Skeletal muscle cell (primary cell): ENCODE results near the gene WWOX.

Source experiments
- DNase-seq: peaks from one replicate; pipeline ENCODE4 v3.0.0-alpha.2; 2010; ENCODE audit warnings: low read depth
- H3K4me3 ChIP-seq: 2 replicates; pipeline ENCODE4 v1.5.1; 2011; ENCODE audit warnings: low read depth, mild to moderate bottlenecking, control low read depth, low read length, moderate library complexity

Gene WWOX

GRCh38 chr16:78285437-78285922 is 186.0 kb downstream of the WWOX start:
- no peak for DNase-seq
- H3K4me3 ChIP-seq = no peak overlapping the region

DNA sequence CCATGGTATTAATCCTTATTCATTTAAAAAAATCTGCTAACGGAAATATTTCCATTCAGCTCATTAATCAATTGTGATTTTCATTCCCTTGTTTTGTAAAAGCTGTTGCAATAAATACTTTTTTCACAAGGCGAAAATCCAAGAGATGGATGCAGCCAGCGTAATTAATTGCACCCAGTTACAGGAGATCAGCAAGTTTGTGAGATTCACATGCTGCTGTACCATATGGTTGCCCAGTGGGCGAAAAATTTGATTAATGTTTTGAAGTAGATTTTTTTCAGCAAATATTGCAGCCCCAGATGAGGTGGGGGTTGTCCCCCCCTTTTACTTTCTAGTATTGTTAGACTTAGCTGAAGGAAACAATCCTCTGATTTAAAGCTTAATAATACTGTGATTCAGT is 186.6 kb downstream of the WWOX start:
- no peak overlapping the region for H3K4me3 ChIP-seq
- no peak for DNase-seq

DNA sequence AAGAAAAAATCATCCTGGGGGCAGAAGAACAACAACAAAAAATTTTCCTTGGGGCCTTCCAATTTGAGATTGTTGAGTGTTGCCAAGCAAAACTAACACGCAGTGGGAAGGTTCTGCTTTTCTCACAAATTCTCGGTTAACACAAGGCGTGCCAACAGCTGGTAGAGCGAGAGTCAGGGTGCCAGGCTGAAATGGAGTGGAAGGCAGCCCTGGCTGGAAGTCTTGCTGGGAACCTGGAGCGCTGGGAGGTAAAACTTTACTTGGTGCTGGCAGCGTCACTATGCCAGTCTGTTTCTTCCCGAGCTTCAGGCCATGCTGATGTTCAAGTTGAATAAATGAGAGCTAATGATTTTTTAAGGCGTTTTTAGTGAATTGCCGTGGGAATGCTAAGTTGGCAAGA is 189.4 kb downstream of the WWOX start:
- no peak overlapping the region for H3K4me3 ChIP-seq
- DNase-seq = no peak

DNA sequence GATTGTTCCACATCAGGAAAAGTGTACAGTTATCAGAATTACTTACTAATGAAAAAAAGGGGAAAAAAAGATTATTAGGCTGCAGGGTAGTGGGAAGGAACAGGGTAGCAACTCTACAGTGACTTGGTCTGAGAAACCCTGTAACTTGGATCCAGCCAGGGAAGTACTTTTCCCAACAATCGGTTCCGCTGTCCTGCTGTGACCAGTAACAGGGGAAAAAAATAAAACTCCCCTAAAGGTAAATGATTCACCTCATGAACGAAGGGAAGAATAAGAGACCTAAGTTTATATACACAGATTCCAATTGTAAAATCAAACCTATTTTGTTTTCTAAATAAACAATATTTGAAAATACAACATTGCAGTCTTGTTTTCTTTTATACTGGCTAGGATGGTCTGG is 189.9 kb downstream of the WWOX start:
- DNase-seq = no peak
- no peak overlapping the region for H3K4me3 ChIP-seq

DNA sequence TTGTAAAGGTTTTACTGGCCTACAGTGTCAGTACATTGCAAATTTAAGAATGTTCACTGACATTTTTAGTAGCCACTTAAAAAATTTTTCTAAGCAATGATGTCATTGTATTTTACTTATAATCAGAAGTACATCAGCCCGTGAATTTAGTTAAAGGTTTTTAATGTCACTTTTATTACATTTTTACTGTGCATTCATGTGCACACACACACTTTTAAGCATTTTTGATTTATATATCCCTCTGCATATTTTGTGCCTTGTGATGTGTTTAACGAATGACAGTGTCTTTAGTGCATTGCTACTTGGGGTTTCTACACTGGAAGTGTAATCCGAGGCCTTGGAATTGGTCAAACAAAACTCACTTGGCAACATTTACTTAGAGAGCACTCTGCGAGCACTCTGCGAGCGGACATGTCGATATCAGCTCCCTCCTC is 190.4 kb downstream of the WWOX start:
- no peak for DNase-seq
- no peak overlapping the region for H3K4me3 ChIP-seq

- no peak for DNase-seq
- no peak overlapping the region for H3K4me3 ChIP-seq
Measured at GRCh38 chr16:78290395-78290794, 190.9 kb downstream of the WWOX start.

- H3K4me3 ChIP-seq = no peak overlapping the region
- no peak for DNase-seq
Measured at GRCh38 chr16:78290872-78291591, 191.6 kb downstream of the WWOX start.

- no peak overlapping the region for H3K4me3 ChIP-seq
- DNase-seq = no peak
Measured at GRCh38 chr16:78291604-78292003, 192.2 kb downstream of the WWOX start.

DNA sequence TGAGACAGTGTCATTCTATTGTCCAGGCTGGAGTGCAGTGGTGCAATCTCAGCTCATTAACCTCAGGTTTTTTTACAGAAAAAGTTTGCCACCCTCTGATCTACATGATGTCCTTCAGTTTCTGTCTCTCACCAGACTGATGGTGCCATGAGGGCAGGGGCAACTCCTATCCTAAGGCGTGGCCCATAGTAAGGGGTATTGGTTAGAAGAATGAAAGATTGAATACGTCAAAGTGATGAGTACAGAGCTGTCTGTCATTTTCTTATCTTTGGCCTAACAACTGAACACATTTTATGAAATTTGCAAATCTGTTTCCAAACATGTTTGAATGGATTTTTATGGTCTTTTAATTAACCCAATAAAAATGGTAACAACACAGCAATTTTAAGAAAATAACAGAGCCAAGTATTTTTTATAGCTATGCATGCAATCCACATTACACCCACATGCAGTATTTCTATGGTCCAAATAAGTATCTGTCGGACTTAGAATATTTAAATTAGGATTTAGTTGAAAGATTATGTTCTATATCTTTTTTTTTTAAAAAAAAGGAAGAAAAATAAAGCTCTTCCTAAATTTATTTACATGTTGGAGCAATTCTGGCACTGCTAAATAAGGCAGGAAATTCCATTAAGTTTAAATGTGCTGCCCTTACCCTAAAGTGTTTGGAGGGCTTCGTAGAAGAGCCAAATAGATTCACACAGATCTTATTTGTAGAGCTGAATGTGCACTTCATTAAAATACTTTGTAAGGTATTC is 192.8 kb downstream of the WWOX start:
- H3K4me3 ChIP-seq = no peak overlapping the region

GRCh38 chr16:78292844-78293380 is 193.5 kb downstream of the WWOX start:
- no peak for DNase-seq
- H3K4me3 ChIP-seq = no peak overlapping the region

More for the DNA sequence above, 192.8 kb downstream of the WWOX start:
- no peak for DNase-seq

- no peak overlapping the region for H3K4me3 ChIP-seq
- no peak for DNase-seq
Measured at GRCh38 chr16:78294538-78295225, 195.2 kb downstream of the WWOX start.

DNA sequence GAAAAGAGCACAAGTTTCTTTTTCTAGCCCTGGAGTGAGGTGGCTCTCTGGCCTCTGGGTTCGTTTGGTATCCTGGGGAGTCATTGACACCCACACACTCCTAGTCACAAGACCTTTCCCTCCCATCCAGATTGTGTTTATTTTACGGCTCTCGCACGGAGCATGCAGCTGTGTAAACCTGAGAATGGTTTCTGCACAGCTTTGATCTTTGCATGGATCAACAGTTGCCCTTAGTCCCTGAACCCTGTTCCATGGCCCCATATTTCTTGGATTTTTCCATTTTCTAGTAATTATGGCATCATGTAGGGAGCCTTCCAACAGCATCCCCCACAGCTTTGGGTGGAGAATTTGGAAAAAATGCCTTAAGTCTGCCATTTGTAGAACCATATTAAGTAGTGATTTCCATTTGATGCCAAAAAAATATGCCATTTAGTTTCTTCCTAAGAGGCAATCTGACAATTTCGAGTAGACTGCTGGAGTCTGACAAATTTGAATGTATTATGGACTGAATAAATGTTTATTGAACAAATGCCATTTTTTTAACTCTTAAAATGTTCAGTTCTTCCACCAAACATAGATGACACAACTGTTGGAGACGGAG is 197.7 kb downstream of the WWOX start:
- no peak for DNase-seq
- H3K4me3 ChIP-seq = no peak overlapping the region

- DNase-seq = no peak
- H3K4me3 ChIP-seq = no peak overlapping the region
Measured at GRCh38 chr16:78298986-78299385, 199.5 kb downstream of the WWOX start.

DNA sequence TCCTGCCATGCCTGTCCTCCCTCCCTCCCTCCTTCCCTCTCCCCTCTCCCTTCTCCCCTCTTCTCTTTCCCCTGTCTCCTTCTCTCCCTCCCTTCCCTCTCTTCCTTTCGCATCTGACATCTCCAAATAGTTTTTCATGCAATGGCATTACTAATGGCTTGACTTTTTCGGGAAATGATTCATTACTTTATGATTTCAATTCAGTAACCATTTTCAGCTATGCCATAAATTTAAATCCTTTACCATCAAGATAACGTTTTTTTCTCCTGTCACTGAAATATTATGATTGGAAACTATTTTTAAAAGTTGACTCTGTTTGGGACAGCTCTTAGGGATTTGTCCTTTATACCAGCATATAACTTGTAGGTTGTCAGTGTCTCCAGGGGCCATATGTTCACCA is 201.0 kb downstream of the WWOX start:
- no peak overlapping the region for H3K4me3 ChIP-seq
- no peak for DNase-seq

DNA sequence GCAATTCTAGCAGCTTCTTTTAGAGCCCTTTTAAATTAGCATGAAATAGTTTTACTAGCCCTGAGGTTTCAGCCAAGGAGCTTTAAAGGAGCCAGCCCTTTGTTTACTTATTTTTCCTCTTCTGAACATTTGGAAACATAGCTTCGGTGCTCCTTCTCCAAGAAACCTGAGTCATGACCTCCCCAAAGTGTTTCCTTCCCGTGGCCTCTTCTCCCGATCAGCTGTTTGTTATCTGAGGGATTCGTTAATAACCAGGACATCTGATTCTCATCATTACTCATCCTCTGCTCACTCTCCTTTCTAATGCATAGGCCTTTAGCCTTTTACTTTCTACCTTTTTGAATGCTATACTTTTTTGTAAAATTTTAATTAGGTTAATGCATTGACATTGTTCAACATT is 204.5 kb downstream of the WWOX start:
- DNase-seq = no peak
- H3K4me3 ChIP-seq = no peak overlapping the region

DNA sequence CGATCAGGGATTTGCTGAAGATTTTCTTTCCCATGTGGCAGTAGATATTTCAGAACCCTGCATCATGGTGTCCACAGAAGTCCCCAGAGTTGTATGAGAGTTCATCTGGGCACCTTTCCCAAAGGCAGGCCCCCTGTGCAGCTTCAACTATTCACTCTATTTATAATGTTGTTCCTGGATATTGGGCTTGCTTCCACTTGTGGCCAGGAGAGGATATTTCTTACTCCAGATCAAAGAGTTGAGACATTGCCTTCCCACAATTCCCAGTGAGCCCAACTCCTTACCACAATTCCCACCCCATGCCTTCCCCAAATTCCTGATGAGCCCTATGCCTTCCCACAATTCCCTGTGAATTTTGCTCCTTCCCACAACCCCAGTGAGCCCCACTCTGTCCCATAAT is 206.9 kb downstream of the WWOX start:
- DNase-seq = no peak
- H3K4me3 ChIP-seq = no peak overlapping the region

DNA sequence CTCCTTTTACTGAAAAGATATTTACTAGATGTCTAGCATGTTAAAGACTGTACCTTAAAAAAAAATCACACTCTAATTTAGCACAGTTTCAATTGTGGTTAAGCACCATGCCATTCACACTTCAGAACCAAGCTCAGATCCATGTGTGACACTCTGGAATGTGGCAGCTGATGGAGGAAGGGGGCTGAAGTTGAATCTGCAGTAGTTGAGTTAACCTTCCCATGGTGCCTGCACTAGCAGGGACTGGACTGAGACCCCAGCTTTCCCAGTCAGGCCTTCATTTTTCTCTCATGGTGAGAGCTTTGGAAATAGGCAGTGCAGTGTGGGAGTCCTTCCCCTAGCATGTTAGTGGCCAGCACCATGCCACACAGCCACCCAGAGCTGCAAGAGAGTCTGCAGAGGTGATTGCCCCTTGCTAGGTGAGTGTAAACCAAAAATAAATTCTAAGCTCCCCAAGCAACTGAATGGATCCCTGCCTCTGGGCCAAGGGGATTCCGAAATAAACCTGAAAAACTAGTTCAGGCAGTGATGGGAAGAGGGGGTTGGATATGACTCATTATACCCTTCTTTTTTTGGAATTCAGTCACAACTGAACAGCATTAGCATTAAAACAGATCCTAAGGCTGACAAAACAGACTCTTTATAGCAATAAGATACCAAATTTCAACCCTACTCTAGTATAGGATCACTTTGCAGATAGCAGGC is 208.5 kb downstream of the WWOX start:
- H3K4me3 ChIP-seq = no peak overlapping the region
- no peak for DNase-seq

- DNase-seq = no peak
Measured at GRCh38 chr16:78309763-78310162, 210.3 kb downstream of the WWOX start.

DNA sequence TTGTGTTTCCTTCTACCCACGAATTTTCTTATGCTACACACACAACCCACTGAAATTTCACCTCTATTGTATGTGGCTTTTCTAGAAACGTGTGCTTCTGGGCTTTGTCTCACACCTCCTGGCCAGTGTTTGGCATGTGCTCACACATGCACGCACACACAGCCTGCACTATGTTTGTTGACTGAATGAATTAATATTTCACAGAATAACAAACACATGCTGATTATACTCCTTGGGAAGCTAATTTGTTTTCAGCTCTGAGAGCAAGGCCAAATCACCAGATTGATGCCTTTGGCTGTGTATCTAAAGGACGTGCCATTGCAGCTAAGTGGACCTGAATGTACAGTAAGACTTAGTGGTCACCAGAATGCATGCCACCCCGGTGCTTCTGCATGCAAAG is 210.7 kb downstream of the WWOX start:
- no peak overlapping the region for H3K4me3 ChIP-seq
- DNase-seq = no peak

More at GRCh38 chr16:78309763-78310162, 210.3 kb downstream of the WWOX start:
- H3K4me3 ChIP-seq = no peak overlapping the region
